ENCODE measurements around the gene SMAD3.
"Not testable (repeated sequence)": the region's sequence is repeated elsewhere in the genome, so short reads cannot be mapped to it uniquely, and the experiment has no call there.

Gene SMAD3

GRCh38 chr15:67065531-67066005 lies at the start of gene SMAD3:
TSS of gene SMAD3 (plus strand) at chr15:67065602. CDS start at chr15:67066155, 553 bp downstream.
- DNase-seq (ENCODE audit: low spot score): peak; percentile 95

DNA sequence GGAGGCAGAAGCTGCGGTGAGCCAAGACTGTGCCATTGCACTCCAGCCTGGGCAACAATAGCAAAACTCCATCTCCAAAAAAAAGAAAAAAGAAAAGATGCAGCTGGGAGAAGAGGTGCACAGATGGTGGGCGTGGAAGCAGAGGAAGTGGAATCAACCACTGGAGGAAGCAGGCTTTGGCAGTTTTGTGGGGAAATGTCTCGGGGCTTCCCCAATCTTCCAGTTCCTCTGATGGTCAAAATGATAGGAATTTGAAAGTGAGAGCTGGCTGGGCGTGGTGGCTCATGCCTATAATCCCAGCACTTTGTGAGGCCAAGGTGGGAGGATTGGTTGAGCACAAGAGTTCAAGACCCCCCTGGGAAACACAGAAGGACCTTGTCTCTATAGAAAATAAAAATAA lies 48.1 kb upstream of the SMAD3 start:
- no peak for DNase-seq (ENCODE audit: low spot score)

DNA sequence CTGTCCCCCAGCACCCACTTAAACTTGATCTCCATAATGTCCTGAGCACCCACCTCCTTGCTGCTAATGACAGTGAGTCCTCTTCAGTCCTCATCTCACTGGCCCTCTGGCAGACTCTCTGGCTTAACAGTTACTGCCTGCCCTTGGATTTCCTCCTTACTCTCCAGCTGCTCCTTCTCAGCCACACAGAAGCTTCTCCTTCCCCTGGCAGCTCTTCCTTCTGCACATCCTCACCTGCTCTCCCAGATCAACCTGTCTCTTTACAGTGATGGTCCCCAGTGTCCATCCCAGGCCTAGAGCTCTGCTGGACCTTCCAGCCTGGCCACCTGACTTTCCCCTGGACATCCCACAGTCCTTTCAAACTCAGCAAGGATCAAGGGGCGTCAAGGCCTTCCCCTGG lies 47.4 kb upstream of the SMAD3 start:
- no peak for DNase-seq (ENCODE audit: low spot score)

GRCh38 chr15:67018441-67018840 lies 47.0 kb upstream of the SMAD3 start:
- DNase-seq (ENCODE audit: low spot score): no peak

DNA sequence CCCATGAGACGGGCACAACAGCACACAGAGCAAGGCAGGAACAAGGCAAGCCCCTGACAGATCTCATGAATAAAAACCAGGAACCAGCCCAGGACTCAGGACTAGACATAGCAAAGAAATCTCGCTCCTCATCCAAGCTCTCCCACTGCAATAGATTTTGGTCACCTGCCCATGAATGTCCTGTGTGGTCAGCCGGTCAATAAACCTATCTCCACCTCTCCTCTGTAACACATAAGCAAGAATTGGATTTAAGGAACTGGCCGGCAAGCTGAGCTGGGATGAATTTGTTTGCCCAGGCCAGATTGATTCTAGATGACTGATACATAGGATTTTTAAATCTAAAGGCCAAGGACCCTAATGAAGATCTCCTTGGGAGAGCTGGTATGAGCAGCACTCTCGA lies 46.3 kb upstream of the SMAD3 start:
- no peak for DNase-seq (ENCODE audit: low spot score)

- no peak for DNase-seq (ENCODE audit: low spot score)
Observed at GRCh38 chr15:67019884-67020520, 45.4 kb upstream of the SMAD3 start.

GRCh38 chr15:67020668-67021067 lies 44.7 kb upstream of the SMAD3 start:
- not testable (repeated sequence) for DNase-seq (ENCODE audit: low spot score)

DNA sequence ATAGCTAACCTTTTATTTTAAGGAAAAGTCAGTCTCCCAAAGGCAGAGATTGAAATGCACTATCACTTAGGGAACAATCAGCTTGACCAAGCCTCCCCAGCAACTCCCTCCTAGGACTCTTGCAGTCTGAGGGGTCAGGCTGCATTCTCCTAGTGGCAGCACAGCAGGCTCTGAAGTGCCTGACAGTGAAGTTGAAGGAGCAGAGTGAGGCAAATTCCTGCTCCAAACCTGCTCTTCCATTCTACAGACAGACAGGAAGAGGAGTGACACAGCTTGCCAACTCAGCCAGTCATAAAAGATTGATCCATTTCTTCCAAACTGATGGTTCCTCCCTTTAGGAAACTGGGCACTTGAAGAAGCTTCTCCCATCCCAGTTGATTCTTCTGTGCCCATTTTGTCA lies 43.9 kb upstream of the SMAD3 start:
- no peak for DNase-seq (ENCODE audit: low spot score)

DNA sequence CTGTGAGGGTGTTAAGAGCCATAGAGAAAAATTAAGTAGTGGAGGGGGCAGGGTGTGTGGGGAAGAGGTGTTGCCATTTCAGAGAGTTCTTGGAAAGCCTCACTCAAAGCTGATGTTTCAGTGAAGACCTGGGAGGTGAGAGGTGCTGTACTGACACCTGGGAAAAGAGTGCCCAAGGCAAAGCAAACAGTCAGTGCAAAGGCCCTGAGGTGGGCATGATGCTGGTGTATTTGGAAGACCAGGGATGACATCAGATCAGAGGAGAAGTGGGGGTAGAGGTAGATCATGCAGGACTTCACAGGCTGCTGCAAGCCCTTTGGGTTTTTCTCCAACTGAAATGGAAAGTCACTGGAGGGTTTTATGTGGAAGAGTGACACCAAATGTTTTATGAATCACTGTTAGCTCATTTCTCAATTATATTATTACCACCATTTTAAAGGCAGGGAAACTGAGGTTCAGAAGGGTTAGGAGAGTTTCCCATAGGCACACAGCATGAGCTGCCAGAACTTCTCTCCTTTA lies 42.8 kb upstream of the SMAD3 start:
- no peak for DNase-seq (ENCODE audit: low spot score)

DNA sequence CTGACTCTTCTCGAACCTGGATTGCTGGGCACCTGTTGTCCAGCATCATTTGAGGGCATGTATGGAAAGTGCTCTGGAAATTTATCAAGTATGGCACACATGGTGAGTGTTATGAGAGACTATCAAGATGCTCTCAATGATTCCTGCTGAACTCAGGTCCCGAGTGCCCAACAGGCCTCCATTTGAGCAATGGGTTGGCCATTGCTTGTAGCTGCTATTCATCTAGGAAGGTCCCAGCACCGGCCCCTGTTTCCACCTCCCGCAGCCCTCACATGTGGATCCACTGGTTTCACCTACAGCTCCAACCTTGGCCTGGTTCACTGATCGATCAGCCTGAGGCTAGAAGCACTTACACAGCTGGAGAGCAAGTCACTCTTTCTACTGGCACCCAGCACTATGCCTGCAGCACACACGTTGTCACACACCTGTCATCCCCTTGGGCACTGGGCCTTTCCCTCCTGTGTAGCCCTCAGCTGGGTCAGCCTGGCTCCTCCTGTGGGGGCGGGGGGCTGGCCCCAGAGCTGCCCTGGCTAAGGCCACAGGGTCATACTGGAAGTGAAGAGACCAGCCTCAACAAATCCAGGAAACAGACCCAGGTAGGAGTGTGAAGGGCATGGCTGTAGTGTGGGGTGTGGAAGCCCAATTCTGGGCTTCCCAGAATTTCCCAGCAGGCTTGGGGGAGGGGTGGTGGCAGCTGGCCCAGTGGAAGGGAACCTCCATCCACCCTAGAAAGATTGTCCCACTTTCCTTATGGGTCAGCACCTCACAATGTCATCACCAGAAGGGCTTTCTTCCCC lies 41.7 kb upstream of the SMAD3 start:
- no peak for DNase-seq (ENCODE audit: low spot score)

DNA sequence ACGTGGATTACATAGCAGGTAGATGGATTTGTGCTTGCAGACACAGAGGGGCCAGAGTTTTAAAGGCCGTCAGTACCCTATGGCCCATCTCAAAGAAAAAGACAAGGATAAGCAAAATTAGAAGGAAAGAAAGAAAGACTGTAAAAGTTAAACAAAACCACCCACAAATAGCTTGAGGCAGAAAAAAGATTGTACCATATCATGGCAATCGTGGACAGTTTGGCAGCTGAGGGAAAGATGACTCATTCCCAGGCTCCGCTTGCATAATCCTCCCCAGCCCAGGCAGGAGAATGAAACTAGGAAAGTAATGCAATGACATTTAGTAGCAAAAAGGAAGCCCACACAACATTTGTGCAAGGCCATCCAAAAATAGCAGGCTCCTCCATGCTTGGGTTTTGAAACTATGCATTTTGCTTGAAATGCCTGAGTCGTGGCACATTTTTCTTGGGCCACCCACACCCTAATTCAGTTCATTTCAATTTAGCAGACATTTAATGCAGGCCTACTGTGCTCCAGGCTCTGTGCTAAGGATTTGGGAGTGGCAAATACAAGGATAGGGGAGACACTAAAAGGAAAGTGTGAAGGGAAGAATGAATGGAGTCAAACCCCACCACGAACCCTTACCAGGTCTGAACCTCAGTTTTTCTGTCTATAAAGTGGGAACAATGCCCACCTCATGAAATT lies 40.9 kb upstream of the SMAD3 start:
- peak; percentile 90 for DNase-seq (ENCODE audit: low spot score)

DNA sequence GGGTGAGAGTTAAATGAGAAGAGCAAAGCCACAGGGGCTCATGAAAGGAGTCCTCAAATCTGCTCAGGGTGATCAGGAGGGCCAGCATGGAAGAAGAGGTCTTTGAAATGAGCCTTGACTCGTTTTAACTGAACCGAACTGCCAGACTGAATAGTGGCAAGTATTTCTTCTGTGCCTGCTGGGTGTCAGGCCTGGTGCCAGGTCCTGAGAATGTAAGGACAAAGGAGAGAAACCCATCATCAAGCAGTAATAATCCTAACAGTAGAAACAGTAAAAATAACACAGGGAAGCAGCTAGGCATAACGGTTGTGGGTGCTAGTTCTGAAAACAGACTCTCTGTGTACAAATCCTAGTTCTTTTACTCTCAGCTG lies 40.4 kb upstream of the SMAD3 start:
- no peak for DNase-seq (ENCODE audit: low spot score)

- DNase-seq (ENCODE audit: low spot score): peak; percentile 63
Observed at GRCh38 chr15:67025719-67026609, 39.4 kb upstream of the SMAD3 start.

DNA sequence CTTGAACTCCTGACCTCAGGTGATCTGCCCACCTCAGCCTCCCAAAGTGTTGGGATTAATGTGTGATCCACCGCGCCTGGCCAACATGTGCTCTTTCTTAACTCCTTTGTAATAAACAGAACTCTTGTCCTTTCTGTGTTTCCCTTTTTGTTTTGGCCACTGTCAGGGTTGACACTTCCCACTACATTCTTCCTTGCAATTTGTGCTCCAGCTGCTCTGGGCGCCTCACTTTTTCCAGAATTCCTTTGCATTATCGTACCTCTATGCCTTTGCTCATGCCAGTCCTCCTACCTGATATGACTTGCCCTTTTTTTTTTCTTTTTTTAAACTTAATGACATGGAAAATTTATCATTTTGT lies 38.8 kb upstream of the SMAD3 start:
- DNase-seq (ENCODE audit: low spot score): no peak

DNA sequence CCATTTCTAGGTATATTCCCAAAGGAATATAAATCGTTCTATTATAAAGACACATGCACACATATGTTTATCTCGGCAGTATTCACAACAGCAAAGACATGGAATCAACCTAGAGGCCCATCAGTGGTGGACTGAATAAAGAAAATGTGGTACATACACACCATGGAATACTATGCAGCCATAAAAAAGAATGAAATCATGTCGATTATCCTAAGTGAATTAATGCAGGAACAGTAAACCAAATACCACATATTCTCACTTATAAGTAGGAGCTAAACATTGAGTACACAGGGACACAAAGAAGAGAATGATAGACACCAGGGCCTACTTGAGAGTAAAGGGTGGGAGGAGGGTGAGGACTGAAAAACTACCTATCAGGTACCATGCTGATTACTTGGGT lies 37.0 kb upstream of the SMAD3 start:
- not testable (repeated sequence) for DNase-seq (ENCODE audit: low spot score)

DNA sequence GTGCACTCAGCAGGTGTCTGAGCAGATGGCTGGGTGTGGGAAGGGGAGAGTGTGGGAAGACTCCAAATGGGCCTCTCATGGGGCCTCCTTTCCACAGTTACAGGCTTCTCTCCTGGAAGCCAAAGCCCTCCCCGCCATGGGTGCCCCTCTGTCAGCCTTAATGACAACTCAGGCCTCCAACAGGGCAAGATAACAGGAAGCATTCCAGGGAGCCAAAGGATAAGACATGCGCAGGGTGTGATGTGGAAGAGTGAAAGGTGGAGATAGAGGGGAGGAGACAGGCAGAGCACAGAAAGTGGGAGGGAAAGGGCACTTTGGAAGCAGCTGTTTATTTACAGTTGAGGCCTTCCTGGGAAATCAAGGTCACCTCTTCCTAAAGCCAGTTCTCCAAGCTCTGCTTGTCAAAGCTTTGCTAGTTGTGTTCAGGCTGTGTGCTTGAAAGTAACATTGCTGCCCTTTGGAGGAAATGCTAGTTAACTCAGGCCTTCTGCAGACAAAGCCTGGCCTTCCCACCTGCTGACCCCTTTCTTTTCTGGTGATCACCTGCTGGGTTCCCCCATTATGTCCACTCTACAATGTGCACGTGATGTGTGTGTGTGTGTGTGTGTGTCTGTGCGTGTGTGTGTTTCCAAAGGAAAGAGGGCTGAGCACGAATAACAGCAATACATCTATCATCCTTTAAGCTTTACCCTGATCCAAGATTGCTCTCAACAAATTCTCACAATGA lies 35.2 kb upstream of the SMAD3 start:
- no peak for DNase-seq (ENCODE audit: low spot score)

DNA sequence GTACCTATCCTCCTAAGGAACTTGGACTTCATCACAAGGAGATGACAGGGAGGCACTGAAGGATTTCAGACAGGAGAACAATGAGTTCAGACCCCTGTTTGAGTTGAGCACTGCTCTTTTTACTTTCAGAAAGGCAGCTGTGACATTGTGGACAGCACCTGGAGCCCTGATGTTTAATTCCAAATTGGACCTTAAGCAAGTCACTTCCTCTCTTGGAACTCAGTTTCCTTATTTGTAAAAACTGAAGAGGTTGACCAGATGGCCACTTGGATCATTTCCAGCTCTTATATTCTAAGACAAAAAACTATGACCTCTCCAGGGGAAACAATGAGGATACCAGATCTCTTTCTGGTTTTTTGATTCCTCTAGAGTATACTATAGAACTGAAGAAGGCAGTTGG lies 34.1 kb upstream of the SMAD3 start:
- DNase-seq (ENCODE audit: low spot score): no peak

GRCh38 chr15:67032608-67033007 lies 32.8 kb upstream of the SMAD3 start:
- DNase-seq (ENCODE audit: low spot score): no peak

GRCh38 chr15:67033012-67033411 lies 32.4 kb upstream of the SMAD3 start:
- no peak for DNase-seq (ENCODE audit: low spot score)

- DNase-seq (ENCODE audit: low spot score): no peak
Observed at GRCh38 chr15:67033571-67034044, 31.8 kb upstream of the SMAD3 start.

DNA sequence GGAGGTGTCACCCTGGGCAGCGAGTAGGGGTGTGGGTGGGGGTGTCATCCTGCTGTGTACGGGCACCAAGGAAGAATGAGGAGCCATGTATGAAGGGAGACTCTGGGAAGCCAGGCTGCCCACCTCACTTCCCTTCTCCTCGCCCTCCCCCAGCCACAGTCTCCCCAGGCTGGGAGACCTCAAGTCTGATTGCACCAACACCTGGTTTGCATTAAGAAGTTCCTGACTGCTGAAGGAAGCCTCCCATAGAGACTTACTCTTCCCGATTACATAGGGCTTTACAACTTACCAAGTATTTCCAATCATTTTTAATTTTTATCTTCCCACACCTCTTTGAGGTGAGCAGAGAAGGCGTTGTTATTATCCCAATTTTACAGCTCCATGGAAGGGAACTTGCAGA lies 29.5 kb upstream of the SMAD3 start:
- peak; percentile 69 for DNase-seq (ENCODE audit: low spot score)
